Endothelial cell (in vitro differentiated cells): ENCODE data around the gene FGFBP3. TPM values are rescaled to one million over a fixed set of nuclear protein-coding genes. Genes with fewer than 3 reads are reported as not detected.
A peak's percentile ranks its signal among the peaks of the same experiment; 100 is the strongest.

ENCODE experiments used
- DNase-seq: peaks from one replicate; pipeline ENCODE4 v3.0.0; 2021; ENCODE audit warnings: low spot score
- H3K27ac Mint-ChIP-seq: one replicate; pipeline ENCODE4 v1.8.0; 2021; ENCODE audit warnings: mixed read lengths, inconsistent platforms; ENCODE audit not compliant: unreplicated experiment
- H3K27me3 Mint-ChIP-seq: one replicate; pipeline ENCODE4 v1.8.0; 2021; ENCODE audit warnings: mild to moderate bottlenecking, moderate library complexity, mixed read lengths, inconsistent platforms; ENCODE audit not compliant: unreplicated experiment
- H3K36me3 Mint-ChIP-seq: one replicate; pipeline ENCODE4 v1.8.0; 2021; ENCODE audit warnings: mild to moderate bottlenecking, low read depth, mixed read lengths, inconsistent platforms; ENCODE audit not compliant: unreplicated experiment
- H3K4me1 Mint-ChIP-seq: one replicate; pipeline ENCODE4 v1.8.0; 2021; ENCODE audit warnings: mild to moderate bottlenecking, mixed read lengths, inconsistent platforms; ENCODE audit not compliant: unreplicated experiment
- H3K4me3 Mint-ChIP-seq: one replicate; pipeline ENCODE4 v1.8.0; 2021; ENCODE audit warnings: mild to moderate bottlenecking, mixed read lengths, inconsistent platforms; ENCODE audit not compliant: unreplicated experiment
- H3K9me3 Mint-ChIP-seq: one replicate; pipeline ENCODE4 v1.8.0; 2021; ENCODE audit warnings: mixed read lengths, inconsistent platforms; ENCODE audit not compliant: unreplicated experiment
- CTCF ChIP-seq: fragments of 200-600 bp; sonication (generic); IDR thresholded peaks from one replicate; pipeline ENCODE4 v1.5.0; 2021; ENCODE audit warnings: antibody characterized with exemption; ENCODE audit not compliant: unreplicated experiment
- total RNA-seq: library from RNA; stranded (reverse); fragmentation: NEBNext Ultra II Directional; extraction: Animal tissue kit (Norgen Biotek cat#: 25700); gene quantifications from one replicate; pipeline ENCODE4 v1.2.1, GENCODE V29; 2021; ENCODE audit not compliant: unreplicated experiment

The FGFBP3 gene
- total RNA-seq, 1 donor from 2014 or later: 3.1 TPM

DNA sequence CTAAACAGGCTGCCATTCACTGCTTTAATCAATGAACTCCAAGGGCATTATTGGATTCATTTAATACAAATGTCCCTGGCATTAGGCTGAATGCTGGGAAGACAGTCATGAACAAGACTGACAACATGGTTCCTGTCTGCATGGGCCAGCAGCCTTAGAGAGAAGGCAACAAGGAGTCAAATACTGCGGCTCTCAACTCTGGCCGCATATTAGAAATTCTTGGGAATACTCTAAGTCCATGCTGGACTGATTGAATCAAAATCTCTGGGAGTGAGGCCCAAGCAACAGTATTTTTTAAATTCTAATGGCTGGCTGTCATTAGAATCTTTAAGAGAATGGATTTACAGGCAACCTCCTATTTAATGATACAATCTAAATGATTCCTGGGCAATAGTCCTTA lies 34.1 kb downstream of the FGFBP3 start:
- no peak for TF ChIP-seq CTCF
- Mint-ChIP-seq H3K9me3 (no peaks in the 10 kb centered on the region), H3K4me1 (peaks cover 3% of the 10 kb centered on the region), H3K27me3 (peaks cover 1% of the 10 kb centered on the region), H3K27ac (no peak overlapping the region), H3K4me3 (no peak overlapping the region), H3K36me3 (no peaks in the 10 kb centered on the region)
- no peak for DNase-seq

DNA sequence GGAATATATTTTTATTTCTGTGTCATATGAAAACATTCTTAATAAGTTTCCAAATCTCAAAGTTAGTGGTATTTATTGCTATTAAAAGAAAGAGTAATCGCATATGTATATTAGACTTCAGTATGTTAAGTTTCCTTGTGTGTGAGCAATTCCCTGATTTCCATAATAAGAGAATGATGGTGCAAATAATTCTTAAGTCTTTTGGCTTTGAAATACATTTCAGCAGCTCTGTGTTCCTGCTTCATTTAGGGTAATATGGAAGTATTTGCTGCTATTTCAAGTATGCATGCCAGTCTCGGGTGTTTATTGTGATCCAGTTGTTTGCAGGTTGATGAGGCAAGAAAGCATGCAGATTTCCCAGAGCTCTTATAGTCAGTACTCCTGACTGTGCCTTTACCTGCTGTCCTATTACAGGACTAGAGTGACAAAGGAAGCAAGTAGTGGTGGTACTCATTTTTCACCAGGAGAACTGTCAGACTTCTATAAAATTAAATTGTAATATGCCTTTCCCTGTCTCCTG lies 43.7 kb downstream of the FGFBP3 start:
- Mint-ChIP-seq H3K4me3 (no peak overlapping the region), H3K36me3 (no peaks in the 10 kb centered on the region), H3K27ac (no peak overlapping the region), H3K9me3 (no peaks in the 10 kb centered on the region), H3K27me3 (peaks cover 5% of the 10 kb centered on the region), H3K4me1 (peaks cover 13% of the 10 kb centered on the region)
- no peak for TF ChIP-seq CTCF
- DNase-seq: no peak

- Mint-ChIP-seq H3K27me3 (peaks cover 5% of the 10 kb centered on the region), H3K9me3 (no peaks in the 10 kb centered on the region), H3K4me1 (peaks cover 22% of the 10 kb centered on the region), H3K4me3 (no peak overlapping the region), H3K36me3 (no peaks in the 10 kb centered on the region), H3K27ac (no peak overlapping the region)
- DNase-seq: no peak
- no peak for TF ChIP-seq CTCF
Observed at GRCh38 chr10:91864744-91865143, 44.5 kb downstream of the FGFBP3 start.

- Mint-ChIP-seq H3K9me3 (no peaks in the 10 kb centered on the region), H3K4me3 (no peak overlapping the region), H3K4me1 (peaks cover 23% of the 10 kb centered on the region), H3K36me3 (no peaks in the 10 kb centered on the region), H3K27me3 (peaks cover 5% of the 10 kb centered on the region), H3K27ac (no peak overlapping the region)
- no peak for TF ChIP-seq CTCF
- DNase-seq: no peak
Observed at GRCh38 chr10:91864099-91864498, 45.2 kb downstream of the FGFBP3 start.

DNA sequence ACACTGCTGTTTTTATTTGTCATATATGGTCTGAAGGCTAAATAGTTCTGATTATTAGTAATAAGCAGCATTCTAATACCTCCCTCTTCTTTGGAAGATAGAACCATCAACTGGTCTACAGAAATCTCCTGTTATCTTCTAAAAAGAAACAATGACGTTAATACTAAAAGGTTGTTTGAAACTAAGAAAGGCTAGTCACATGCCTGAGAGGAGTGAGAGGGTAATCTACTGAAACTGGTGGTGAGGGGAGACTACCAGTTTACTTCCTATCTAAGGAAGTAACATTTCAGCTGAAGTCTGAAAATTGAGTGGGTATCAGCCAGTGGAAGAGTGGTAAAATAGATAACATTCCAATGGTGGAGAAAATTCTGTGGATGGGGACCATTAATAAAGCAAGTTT lies 48.4 kb downstream of the FGFBP3 start:
- H3K9me3 Mint-ChIP-seq: no peaks in the 10 kb centered on the region
- peaks cover 5% of the 10 kb centered on the region for H3K27me3 Mint-ChIP-seq
- peaks cover 4% of the 10 kb centered on the region for H3K36me3 Mint-ChIP-seq
- no peak for TF ChIP-seq CTCF
- H3K4me1 Mint-ChIP-seq: peaks cover 27% of the 10 kb centered on the region
- peak overlapping the region; percentile 94 for H3K27ac Mint-ChIP-seq
- peak overlapping the region; percentile 32 for H3K4me3 Mint-ChIP-seq
- DNase-seq: no peak
